Mucosa of descending colon (tissue), 3 donors: ENCODE measurements around the gene NUAK1. TPM values are rescaled to one million over a fixed set of nuclear protein-coding genes. Genes with fewer than 3 reads are reported as not detected.

Experiments
- ATAC-seq: fragments of 200-7000 bp; cut with Tn5 transposase; one replicate; pipeline ENCODE4 v1.9.1; 2020; ENCODE audit warnings: mild to moderate bottlenecking, moderate library complexity
- DNase-seq, 3 donors: peaks; one replicate each; pipeline ENCODE4 v3.0.0-alpha.2; 2020
- H3K36me3 ChIP-seq: fragments of 200-600 bp; one replicate; pipeline ENCODE4 v1.8.0; 2021; ENCODE audit warnings: low read depth, mild to moderate bottlenecking
- H3K4me1 ChIP-seq: fragments of 200-600 bp; one replicate; pipeline ENCODE4 v1.8.0; 2021; ENCODE audit warnings: low read depth, mild to moderate bottlenecking
- H3K4me3 ChIP-seq: fragments of 200-600 bp; one replicate; pipeline ENCODE4 v1.8.0; 2021; ENCODE audit warnings: mild to moderate bottlenecking
- H3K9me3 ChIP-seq: fragments of 200-600 bp; one replicate; pipeline ENCODE4 v1.8.0; 2021; ENCODE audit warnings: mild to moderate bottlenecking
- CTCF ChIP-seq: fragments of 200-600 bp; IDR thresholded peaks from one replicate; pipeline ENCODE4 v1.8.0; 2022; ENCODE audit warnings: antibody characterized with exemption, mild to moderate bottlenecking
- intact Hi-C, 2 donors: fragments of 100-400 bp; cut with DNase I in 1 of 2; cut with micrococcal nuclease in 1 of 2; formaldehyde crosslinking; loops; one replicate each; pipeline versions ENCODE4 v1.11.0 to v1.11.1; 2022; cut with DNase I, micrococcal nuclease
- total RNA-seq, 3 donors: library from RNA; stranded (reverse); fragmentation: NEBNext Ultra II Directional in 2 of 3; extraction: Animal tissue kit (Norgen Biotek cat#: 25700) in 2 of 3; gene quantifications; one replicate each; pipeline versions ENCODE4 v1.2.1 to v1.2.4, GENCODE V29; 2021 to 2023
- donor health status: DM: no; HTN: no; CAD: no; lungs with moderate emphysema.
- donor health status: DM: no; HTN: no; CAD: no.
- donor health status: DM: no; HTN: yes; CAD: no.

NUAK1 gene
- total RNA-seq, 3 donors from 2014 or later = 4.9 to 6.8 (median 5.4) TPM

- H3K36me3 ChIP-seq = no peaks in the 10 kb centered on the region
- H3K9me3 ChIP-seq = no peaks in the 10 kb centered on the region
- H3K4me1 ChIP-seq = peaks cover 10% of the 10 kb centered on the region
- intact Hi-C loops = loop anchor here in 1 of 2 donors (5.0 to 10.0 kb wide), 2 partner anchors 434 to 717 kb away; no protein-coding TSS in a partner anchor
- H3K4me3 ChIP-seq = no peak overlapping the region
- no peak for DNase-seq
- ATAC-seq = no peak
- TF ChIP-seq CTCF = no peak
Measured at GRCh38 chr12:106141452-106141851, 2.7 kb upstream of the NUAK1 start.

DNA sequence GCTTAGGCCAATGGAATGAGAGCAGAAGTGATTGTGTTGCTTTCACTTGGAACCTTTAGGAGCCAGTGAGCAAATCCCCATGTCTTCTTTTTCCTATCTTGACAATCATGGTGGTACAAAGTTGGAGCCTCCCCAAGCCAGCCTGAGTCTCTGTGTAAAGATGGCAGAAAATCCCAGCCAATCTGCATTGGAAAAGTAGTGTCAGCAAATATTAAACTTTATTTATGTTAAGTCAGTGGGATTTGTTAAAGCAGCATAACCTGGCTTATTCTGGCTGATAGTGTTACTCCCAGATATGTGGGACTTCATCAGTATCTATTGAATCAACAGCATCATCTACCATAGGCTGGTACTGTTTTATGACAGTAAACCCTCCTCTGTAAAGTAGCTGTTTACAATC lies 2.2 kb upstream of the NUAK1 start:
- H3K4me3 ChIP-seq = no peak overlapping the region
- peaks cover 10% of the 10 kb centered on the region for H3K4me1 ChIP-seq
- intact Hi-C loops = loop anchor here in 1 of 2 donors (5.0 to 10.0 kb wide), 2 partner anchors 434 to 716 kb away; no protein-coding TSS in a partner anchor

DNA sequence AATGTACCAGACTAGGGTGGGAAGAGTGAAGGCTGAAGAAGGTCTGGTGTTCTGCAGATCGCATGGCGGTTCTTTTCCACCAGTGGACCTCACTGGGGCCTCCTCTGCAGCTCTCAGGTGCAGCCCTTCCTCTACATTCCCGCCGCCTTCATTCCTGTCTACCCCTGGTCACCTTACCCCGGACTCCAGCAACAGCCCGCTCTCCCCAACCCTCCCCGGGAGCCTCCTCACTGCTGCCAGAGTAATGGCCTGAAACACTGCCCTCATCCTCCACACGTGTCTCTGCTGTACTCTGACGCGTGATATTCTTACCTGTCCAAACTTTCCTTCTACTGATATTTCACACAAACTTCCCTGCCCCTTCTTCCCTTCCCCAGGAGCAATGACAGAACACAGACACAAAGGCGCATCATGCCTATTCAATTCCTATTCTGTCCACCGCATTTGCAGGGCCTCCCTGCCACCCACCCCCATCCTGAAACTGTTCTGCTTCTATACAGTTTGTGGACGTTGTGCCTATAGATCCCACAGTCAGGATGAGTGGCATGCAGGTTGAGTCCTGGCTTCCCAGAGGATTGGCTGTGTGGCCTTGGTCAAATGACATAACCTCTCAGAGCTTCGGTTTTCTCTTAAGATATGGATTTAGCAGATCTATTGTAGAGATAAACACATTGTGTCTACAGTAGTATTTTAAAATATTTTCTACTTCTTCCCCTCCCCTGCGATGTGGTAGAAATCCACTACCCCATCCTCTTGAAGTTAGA lies 1.7 kb upstream of the NUAK1 start:
- Histone ChIP-seq H3K4me1 (peaks cover 10% of the 10 kb centered on the region), H3K36me3 (no peaks in the 10 kb centered on the region), H3K9me3 (no peaks in the 10 kb centered on the region), H3K4me3 (no peak overlapping the region)
- ATAC-seq = no peak
- intact Hi-C loops = loop anchor here in 1 of 2 donors (5.0 to 10.0 kb wide), 2 partner anchors 433 to 716 kb away; no protein-coding TSS in a partner anchor
- no peak for DNase-seq
- no peak for TF ChIP-seq CTCF

More for the DNA sequence above, 2.2 kb upstream of the NUAK1 start:
- DNase-seq = no peak
- ATAC-seq = no peak
- Histone ChIP-seq H3K9me3 (no peaks in the 10 kb centered on the region), H3K36me3 (no peaks in the 10 kb centered on the region)
- no peak for TF ChIP-seq CTCF

DNA sequence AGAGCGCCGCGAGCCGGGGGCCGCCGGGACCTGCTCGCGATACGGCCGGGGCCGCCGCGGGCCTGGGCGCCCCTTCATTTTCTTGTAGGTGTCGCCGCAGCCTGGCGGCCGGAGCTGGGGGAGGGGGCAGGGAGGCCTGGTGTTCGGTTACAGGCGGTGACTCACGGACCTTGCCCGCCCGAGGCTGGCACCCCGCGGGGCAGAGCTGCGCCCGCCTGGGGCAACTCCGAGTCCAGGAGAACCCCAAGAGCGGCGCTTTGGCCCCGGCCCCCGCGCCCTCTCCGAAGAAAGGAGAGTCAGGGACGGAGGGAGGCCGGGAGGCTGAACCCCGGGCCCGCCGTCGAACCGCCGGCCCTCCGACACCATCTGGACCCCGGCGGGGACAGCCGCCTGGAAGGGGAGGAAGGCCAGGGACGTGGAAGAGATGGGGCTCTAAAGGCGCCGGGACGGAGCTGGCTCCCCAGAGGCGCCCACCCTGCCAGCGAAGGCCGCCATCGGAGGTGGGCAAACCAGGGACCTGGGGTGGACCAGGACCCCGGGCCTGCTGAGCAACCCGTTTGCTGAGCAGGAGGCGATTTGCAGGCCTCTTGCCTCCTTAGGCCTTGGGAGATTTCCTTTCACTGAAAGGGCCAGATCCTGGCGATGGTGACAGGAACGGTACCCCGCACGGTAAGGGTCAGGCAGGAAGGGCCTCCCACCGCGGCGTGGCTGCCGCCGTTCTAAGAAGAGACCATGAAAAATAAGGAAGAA lies 843 bp upstream of the NUAK1 start:
- intact Hi-C loops = loop anchor here (5.0 to 10.0 kb wide), 6 partner anchors 105 to 717 kb away; no protein-coding TSS in a partner anchor
- no peak for TF ChIP-seq CTCF
- H3K4me3 ChIP-seq = peak overlapping the region; percentile 45
- no peaks in the 10 kb centered on the region for H3K36me3 ChIP-seq
- peaks cover 7% of the 10 kb centered on the region for H3K4me1 ChIP-seq
- DNase-seq (peak; percentile 78 to 83 (median 82)), ATAC-seq (peak; percentile 88)
- no peaks in the 10 kb centered on the region for H3K9me3 ChIP-seq

DNA sequence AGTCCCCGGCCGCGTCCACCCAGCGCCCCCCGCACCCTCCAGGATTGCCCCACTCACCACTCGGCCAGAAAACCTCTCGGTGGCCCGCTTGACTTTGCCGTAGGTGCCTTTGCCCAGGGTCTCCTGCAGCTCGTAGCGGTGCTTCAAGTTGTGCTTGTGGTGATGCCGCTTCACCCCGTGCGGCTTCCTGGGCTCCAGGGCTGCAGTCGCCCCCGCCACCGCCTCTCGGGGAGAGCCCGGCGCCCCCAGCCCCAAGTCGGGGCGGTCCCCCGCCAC lies 459 bp downstream of the NUAK1 start:
- intact Hi-C loops = loop anchor here (5.0 to 10.0 kb wide), 4 partner anchors 103 to 716 kb away; no protein-coding TSS in a partner anchor

More for the DNA sequence above, 459 bp downstream of the NUAK1 start:
- DNase-seq = peak in 1 of 3 donors; percentile 40
- Histone ChIP-seq H3K36me3 (no peaks in the 10 kb centered on the region), H3K4me3 (peak overlapping the region; percentile 45), H3K9me3 (no peaks in the 10 kb centered on the region), H3K4me1 (peaks cover 7% of the 10 kb centered on the region)
- no peak for TF ChIP-seq CTCF
- peak; percentile 4 for ATAC-seq
